Ectodermal cell (in vitro differentiated cells): ENCODE data around the gene RIT2.

ENCODE experiments used
- H3K27ac ChIP-seq: 2 replicates; pipeline ENCODE4 v1.7.0; 2013; ENCODE audit warnings: mild to moderate bottlenecking, low read depth, low read length; ENCODE audit not compliant: insufficient read depth, poor library complexity, severe bottlenecking
- H3K27me3 ChIP-seq: 2 replicates; pipeline ENCODE4 v1.7.0; 2013; ENCODE audit warnings: mild to moderate bottlenecking, low read length; ENCODE audit not compliant: insufficient read depth, control insufficient read depth, poor library complexity, severe bottlenecking
- H3K36me3 ChIP-seq: one replicate; pipeline ENCODE4 v1.7.0; 2013; ENCODE audit warnings: low read length; ENCODE audit not compliant: control insufficient read depth, insufficient read depth
- H3K4me1 ChIP-seq: one replicate; pipeline ENCODE4 v1.7.0; 2013; ENCODE audit warnings: low read length; ENCODE audit not compliant: control insufficient read depth, insufficient read depth
- H3K4me3 ChIP-seq: 2 replicates; pipeline ENCODE4 v1.7.0; 2013; ENCODE audit warnings: low read depth, low read length, control low read depth; ENCODE audit not compliant: insufficient read depth
- H3K9me3 ChIP-seq: 2 replicates; pipeline ENCODE4 v1.7.0; 2013; ENCODE audit warnings: mild to moderate bottlenecking, low read length, moderate library complexity; ENCODE audit not compliant: control insufficient read depth
- WGBS, 2 experiments: methylation state at CpG; one replicate each; pipeline ENCODE4 v1.1.7; 2013; ENCODE audit warnings: missing lambda C conversion rate in 2 of 2; 5-methylcytosine and 5-hydroxymethylcytosine counted together

The RIT2 gene

GRCh38 chr18:43061318-43061717 is 54.2 kb downstream of the RIT2 start:
- no peaks in the 10 kb centered on the region for H3K4me1 ChIP-seq
- no peaks in the 10 kb centered on the region for H3K9me3 ChIP-seq
- H3K36me3 ChIP-seq: no peaks in the 10 kb centered on the region
- WGBS, 2 experiments: 91 to 95% methylated on average over 4 of the region's 4 CpGs
- no peak overlapping the region for H3K4me3 ChIP-seq
- no peaks in the 10 kb centered on the region for H3K27me3 ChIP-seq
- H3K27ac ChIP-seq: no peak overlapping the region

DNA sequence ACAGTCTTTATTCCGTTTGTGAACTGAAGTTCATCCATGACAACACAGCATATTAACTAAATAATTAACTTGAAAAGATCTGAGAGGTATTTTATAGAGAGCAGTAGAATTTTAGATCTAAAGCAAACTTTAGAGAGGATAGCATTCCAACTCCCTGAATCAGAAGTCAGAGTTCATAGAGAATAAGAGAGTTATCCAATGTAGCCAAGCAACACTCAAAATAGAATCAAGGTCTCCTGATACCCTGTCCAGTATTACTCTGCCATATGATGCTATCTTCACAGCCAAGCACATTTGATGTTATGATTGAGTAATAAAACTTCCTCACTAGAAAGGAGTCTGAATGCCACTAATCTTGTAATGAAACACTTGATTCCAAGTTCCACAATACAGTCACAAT is 55.5 kb downstream of the RIT2 start:
- Histone ChIP-seq H3K36me3 (no peaks in the 10 kb centered on the region), H3K27me3 (no peaks in the 10 kb centered on the region), H3K4me3 (no peak overlapping the region), H3K27ac (no peak overlapping the region), H3K9me3 (no peaks in the 10 kb centered on the region), H3K4me1 (no peaks in the 10 kb centered on the region)
- 89% methylated on average over 1 of the region's 1 CpG; no CpG with 5 or more reads in 1 of the 2 experiments for WGBS, 2 experiments

DNA sequence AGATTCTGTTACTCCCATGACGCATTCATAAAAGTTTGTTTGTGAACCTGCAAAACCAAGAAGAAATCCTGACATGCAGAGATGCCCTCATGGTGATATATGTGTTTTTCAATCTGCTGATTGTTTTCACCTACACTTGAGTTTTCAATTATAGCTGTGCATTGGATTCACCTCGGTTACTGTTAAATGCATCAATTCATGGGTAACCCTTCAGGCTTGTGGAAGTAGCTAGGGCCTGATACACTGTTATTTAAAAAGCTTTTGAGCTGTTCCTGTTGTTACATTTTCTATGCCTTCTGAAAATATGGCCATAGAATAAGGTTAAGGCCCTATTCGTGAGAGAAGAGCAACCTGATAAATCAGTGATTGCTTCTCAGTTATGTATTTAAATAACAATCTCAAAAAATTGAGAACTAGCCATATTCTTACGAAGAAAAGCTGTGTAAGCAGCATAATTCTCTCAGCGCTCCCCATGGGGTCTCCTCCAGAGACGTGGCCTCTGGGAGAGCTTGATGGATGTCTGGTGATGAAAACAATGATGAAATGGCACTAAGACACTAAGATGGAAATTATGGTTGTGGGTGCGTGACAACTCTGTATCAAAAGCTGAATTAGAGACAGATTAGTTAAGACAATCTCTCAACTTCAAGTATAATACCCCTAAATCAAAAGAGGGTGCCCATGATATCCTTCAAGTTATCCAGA is 60.5 kb downstream of the RIT2 start:
- Histone ChIP-seq H3K27ac (no peak overlapping the region), H3K27me3 (no peaks in the 10 kb centered on the region), H3K4me3 (no peak overlapping the region), H3K4me1 (no peaks in the 10 kb centered on the region), H3K36me3 (no peaks in the 10 kb centered on the region), H3K9me3 (no peaks in the 10 kb centered on the region)
- 88 to 94% methylated on average over 6 to 7 of the region's 7 CpGs for WGBS, 2 experiments

- 90 to 94% methylated on average over 3 of the region's 3 CpGs for WGBS, 2 experiments
- no peak overlapping the region for H3K27ac ChIP-seq
- H3K4me3 ChIP-seq: no peak overlapping the region
- H3K36me3 ChIP-seq: no peaks in the 10 kb centered on the region
- no peaks in the 10 kb centered on the region for H3K9me3 ChIP-seq
- H3K27me3 ChIP-seq: no peaks in the 10 kb centered on the region
- no peaks in the 10 kb centered on the region for H3K4me1 ChIP-seq
Observed at GRCh38 chr18:43049021-43049420, 66.5 kb downstream of the RIT2 start.

DNA sequence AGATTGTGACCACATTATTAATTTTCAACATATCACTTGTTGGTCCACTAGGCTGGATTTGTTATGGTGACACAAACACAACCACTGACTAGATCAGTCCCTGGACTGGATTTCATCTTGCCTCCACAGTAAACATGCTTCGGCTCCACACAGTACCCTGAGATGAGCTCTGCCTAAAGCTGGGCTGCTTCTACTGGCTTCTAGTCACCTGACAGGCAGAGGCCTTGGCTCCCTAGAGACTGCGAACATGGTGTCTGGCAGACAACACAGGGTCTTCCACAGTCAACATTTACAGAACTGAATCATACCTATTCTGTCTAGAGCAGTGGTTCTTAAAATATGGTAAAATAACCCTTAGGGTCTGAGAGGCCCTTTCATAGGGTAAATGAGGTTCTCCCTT is 69.2 kb downstream of the RIT2 start:
- Histone ChIP-seq H3K27ac (no peak overlapping the region), H3K4me1 (no peaks in the 10 kb centered on the region), H3K4me3 (no peak overlapping the region), H3K9me3 (no peaks in the 10 kb centered on the region), H3K27me3 (no peaks in the 10 kb centered on the region), H3K36me3 (no peaks in the 10 kb centered on the region)
- WGBS, 2 experiments: 62 to 68% methylated on average over 2 of the region's 2 CpGs

GRCh38 chr18:43043626-43044025 is 71.9 kb downstream of the RIT2 start:
- 92 to 96% methylated on average over 2 of the region's 4 CpGs for WGBS, 2 experiments
- no peak overlapping the region for H3K27ac ChIP-seq
- no peaks in the 10 kb centered on the region for H3K4me1 ChIP-seq
- no peaks in the 10 kb centered on the region for H3K9me3 ChIP-seq
- H3K36me3 ChIP-seq: no peaks in the 10 kb centered on the region
- H3K27me3 ChIP-seq: no peaks in the 10 kb centered on the region
- H3K4me3 ChIP-seq: no peak overlapping the region

DNA sequence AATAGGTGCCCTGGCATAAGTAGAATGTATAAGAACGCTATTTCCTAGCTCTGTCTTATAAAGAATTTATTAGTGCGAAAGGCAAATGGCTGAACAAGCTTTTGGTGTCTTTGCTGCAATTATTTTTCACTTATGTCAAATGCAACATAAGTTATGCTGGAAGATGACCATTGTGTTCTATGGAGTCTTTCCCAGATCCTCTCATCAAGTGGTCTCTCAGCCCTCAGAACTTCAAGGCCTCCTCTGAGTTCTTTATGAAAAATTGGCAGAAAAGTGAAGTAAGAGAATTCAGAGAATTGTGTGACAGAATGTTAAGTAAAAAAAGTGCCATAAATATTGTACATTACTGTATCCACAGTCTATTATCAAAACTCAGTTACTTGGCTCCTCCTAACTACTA is 75.2 kb downstream of the RIT2 start:
- no peaks in the 10 kb centered on the region for H3K4me1 ChIP-seq
- no peaks in the 10 kb centered on the region for H3K9me3 ChIP-seq
- 97 to 98% methylated on average over 2 of the region's 2 CpGs for WGBS, 2 experiments
- no peaks in the 10 kb centered on the region for H3K27me3 ChIP-seq
- no peak overlapping the region for H3K4me3 ChIP-seq
- no peak overlapping the region for H3K27ac ChIP-seq
- H3K36me3 ChIP-seq: no peaks in the 10 kb centered on the region

GRCh38 chr18:43034683-43035500 is 80.6 kb downstream of the RIT2 start:
- Histone ChIP-seq H3K9me3 (no peaks in the 10 kb centered on the region), H3K4me1 (peaks cover 7% of the 10 kb centered on the region), H3K4me3 (no peak overlapping the region), H3K27ac (no peak overlapping the region), H3K27me3 (no peaks in the 10 kb centered on the region), H3K36me3 (no peaks in the 10 kb centered on the region)
- WGBS, 2 experiments: 41% methylated on average over 2 of the region's 2 CpGs; no CpG with 5 or more reads in 1 of the 2 experiments

DNA sequence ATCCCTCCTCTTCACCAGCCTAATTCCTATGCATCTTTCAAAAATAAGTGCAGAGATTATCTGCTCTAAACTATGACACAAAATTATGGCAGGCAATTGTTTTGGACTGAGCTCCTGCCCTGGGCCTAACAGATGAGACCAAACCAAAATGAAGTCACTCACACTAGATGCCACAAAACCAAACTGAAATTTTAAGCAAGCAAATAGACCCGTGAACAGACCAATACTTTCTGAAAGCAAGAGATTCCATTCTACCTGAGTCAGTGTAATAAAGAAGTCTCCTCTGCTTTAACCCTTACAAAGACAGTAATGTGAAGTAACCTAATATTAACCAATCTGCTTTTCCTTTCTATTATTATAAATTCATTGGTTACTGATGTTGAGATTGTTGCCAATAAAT is 84.3 kb downstream of the RIT2 start:
- H3K27ac ChIP-seq: no peak overlapping the region
- no peak overlapping the region for H3K4me3 ChIP-seq
- peaks cover 7% of the 10 kb centered on the region for H3K4me1 ChIP-seq
- no peaks in the 10 kb centered on the region for H3K9me3 ChIP-seq
- H3K27me3 ChIP-seq: no peaks in the 10 kb centered on the region
- WGBS, 2 experiments: 87 to 95% methylated on average over 1 of the region's 1 CpG
- H3K36me3 ChIP-seq: no peaks in the 10 kb centered on the region

- H3K27ac ChIP-seq: no peak overlapping the region
- H3K9me3 ChIP-seq: no peaks in the 10 kb centered on the region
- H3K4me1 ChIP-seq: no peaks in the 10 kb centered on the region
- H3K36me3 ChIP-seq: no peaks in the 10 kb centered on the region
- no peak overlapping the region for H3K4me3 ChIP-seq
- H3K27me3 ChIP-seq: no peaks in the 10 kb centered on the region
Observed at GRCh38 chr18:43029414-43029813, 86.1 kb downstream of the RIT2 start.
